ENCODE data around the gene GAS2L1. TPM values are rescaled to one million over a fixed set of nuclear protein-coding genes. Genes with fewer than 3 reads are reported as not detected.

GAS2L1 gene
- total RNA-seq, 1 experiment from 2014 or later, result 68.8 TPM

GRCh38 chr22:29298641-29299040, 7.8 kb upstream of the GAS2L1 start:
- no TSS peak for BruUV-seq (replicated peaks)
- ATAC-seq, result no peak
- H3K4me1 ChIP-seq (ENCODE audit: control insufficient read depth, insufficient read depth, low read length), result peaks cover 7% of the 10 kb centered on the region; the same call in 1 of the 2 replicates
- TF ChIP-seq POLR2AphosphoS5 (IDR thresholded peaks at IDR 0.05; ENCODE audit: low read depth, low read length) (no peak), SIN3A (IDR thresholded peaks at IDR 0.05; ENCODE audit: borderline replicate concordance, insufficient read depth, low read depth, low read length) (no peak), REST (IDR thresholded peaks at IDR 0.05; ENCODE audit: insufficient read depth in 1 of 2, low read depth in 2 of 2, low read length in 1 of 2) (no peak), CTCF (IDR thresholded peaks at IDR 0.05) (no peak), TCF7L2 (IDR thresholded peaks at IDR 0.05; ENCODE audit: low read depth, low read length) (no peak)
- in situ Hi-C loops (cut with HindIII; ENCODE audit: low pct_unique_long_range_greater_than_20kb, low sequenced_read_pairs), result no loop called here
- peaks cover 30% of the 10 kb centered on the region for H3K36me3 ChIP-seq (ENCODE audit: control insufficient read depth, insufficient read depth, low read length)
- ChIA-PET CTCF (no interaction called here), POLR2A (no interaction called here)
- intact Hi-C loops (cut with micrococcal nuclease; ENCODE audit: unreplicated experiment), result no loop called here
- H3K9me3 ChIP-seq (ENCODE audit: control insufficient read depth, insufficient read depth, low read depth, low read length), result no peaks in the 10 kb centered on the region
- no peak for DNase-seq (ENCODE audit: low read depth, low spot score)
- H3K4me3 ChIP-seq (ENCODE audit: low read depth in 2 of 2, low read length in 2 of 2), result no peak overlapping the region
- no peaks in the 10 kb centered on the region for H3K27me3 ChIP-seq (ENCODE audit: control insufficient read depth, insufficient read depth, low read length)
- no peak overlapping the region for H3K27ac ChIP-seq (ENCODE audit: low read length)

- Histone ChIP-seq H3K9me3 (ENCODE audit: control insufficient read depth, insufficient read depth, low read depth, low read length) (no peaks in the 10 kb centered on the region), H3K27ac (ENCODE audit: low read length) (no peak overlapping the region), H3K4me3 (ENCODE audit: low read depth in 2 of 2, low read length in 2 of 2) (no peak overlapping the region), H3K36me3 (ENCODE audit: control insufficient read depth, insufficient read depth, low read length) (peaks cover 30% of the 10 kb centered on the region), H3K27me3 (ENCODE audit: control insufficient read depth, insufficient read depth, low read length) (no peaks in the 10 kb centered on the region), H3K4me1 (ENCODE audit: control insufficient read depth, insufficient read depth, low read length) (peaks cover 7% of the 10 kb centered on the region; the same call in 1 of the 2 replicates)
- TSS peak; percentile 98 for BruUV-seq (replicated peaks)
- POLR2A ChIA-PET, result interaction anchor here (0.6 kb wide), 1 partner anchor 27 kb away, joined by 3 read pairs; no protein-coding TSS in a partner anchor
- ATAC-seq (no peak), DNase-seq (ENCODE audit: low read depth, low spot score) (no peak)
- in situ Hi-C loops (cut with HindIII; ENCODE audit: low pct_unique_long_range_greater_than_20kb, low sequenced_read_pairs), result no loop called here
- no peak for TF ChIP-seq TCF7L2 (IDR thresholded peaks at IDR 0.05; ENCODE audit: low read depth, low read length)
- no peak for TF ChIP-seq SIN3A (IDR thresholded peaks at IDR 0.05; ENCODE audit: borderline replicate concordance, insufficient read depth, low read depth, low read length)
- no peak for TF ChIP-seq POLR2AphosphoS5 (IDR thresholded peaks at IDR 0.05; ENCODE audit: low read depth, low read length)
- TF ChIP-seq REST (IDR thresholded peaks at IDR 0.05; ENCODE audit: insufficient read depth in 1 of 2, low read depth in 2 of 2, low read length in 1 of 2), result no peak
- no peak for TF ChIP-seq CTCF (IDR thresholded peaks at IDR 0.05)
- CTCF ChIA-PET, result no interaction called here
- intact Hi-C loops (cut with micrococcal nuclease; ENCODE audit: unreplicated experiment), result no loop called here
Measured at GRCh38 chr22:29299136-29299900, 7.1 kb upstream of the GAS2L1 start.
